ENCODE results near the gene KCND3. TPM values are rescaled to one million over a fixed set of nuclear protein-coding genes. Genes with fewer than 3 reads are reported as not detected.

Gene KCND3
- polyA plus RNA-seq, 1 donor from 2014 or later = 7.8 TPM

- H3F3A ChIP-seq (ENCODE audit: insufficient read depth, low read length, poor library complexity, severe bottlenecking) = no peaks in the 10 kb centered on the region
- no peaks in the 10 kb centered on the region for H3K79me2 ChIP-seq (replicated peaks; ENCODE audit: insufficient read depth, low read length)
- no peak overlapping the region for H3K9ac ChIP-seq (ENCODE audit: low read length)
- H3K27me3 ChIP-seq (ENCODE audit: insufficient read depth, low read depth, low read length) = no peaks in the 10 kb centered on the region
- TF ChIP-seq MXI1 (conservative IDR thresholded peaks at IDR 0.05; ENCODE audit: poor library complexity, severe bottlenecking) = no peak
- no peak for TF ChIP-seq POLR2AphosphoS5 (IDR thresholded peaks at IDR 0.05)
- no peak for TF ChIP-seq SMC3 (conservative IDR thresholded peaks at IDR 0.05; ENCODE audit: poor library complexity)
- TF ChIP-seq EP300 (conservative IDR thresholded peaks at IDR 0.05; ENCODE audit: poor library complexity, severe bottlenecking) = no peak
- no peak for TF ChIP-seq REST (IDR thresholded peaks at IDR 0.05; ENCODE audit: borderline replicate concordance)
- no peak for TF ChIP-seq TAF1 (IDR thresholded peaks at IDR 0.05; ENCODE audit: low read depth)
- no peak for TF ChIP-seq CTCF (IDR thresholded peaks at IDR 0.05; ENCODE audit: poor library complexity, severe bottlenecking)
- TF ChIP-seq EZH2 (IDR thresholded peaks at IDR 0.05; ENCODE audit: borderline replicate concordance, insufficient read depth, low read length, poor library complexity, severe bottlenecking) = no peak
- TF ChIP-seq RAD21 (conservative IDR thresholded peaks at IDR 0.05) = no peak
- no peaks in the 10 kb centered on the region for H3K9me2 ChIP-seq (ENCODE audit: insufficient read depth, low read length)
- H3K36me3 ChIP-seq (ENCODE audit: insufficient read depth, low read length) = no peaks in the 10 kb centered on the region
- H3K4me3 ChIP-seq (ENCODE audit: low read length) = no peak overlapping the region
- no peak overlapping the region for H3K4me2 ChIP-seq (ENCODE audit: low read length)
- no peaks in the 10 kb centered on the region for H3K9me3 ChIP-seq (ENCODE audit: low read length)
- H2AFZ ChIP-seq (ENCODE audit: low read depth, low read length) = no peak overlapping the region
- H4K20me1 ChIP-seq (ENCODE audit: insufficient read depth) = no peaks in the 10 kb centered on the region
- no peak overlapping the region for H3K27ac ChIP-seq (ENCODE audit: low read length)
Observed at GRCh38 chr1:112000048-112000447, 10.6 kb upstream of the KCND3 start.

GRCh38 chr1:111998332-111998731 is 8.9 kb upstream of the KCND3 start:
- Histone ChIP-seq H3K9ac (ENCODE audit: low read length) (no peak overlapping the region), H4K20me1 (ENCODE audit: insufficient read depth) (no peaks in the 10 kb centered on the region), H3K9me2 (ENCODE audit: insufficient read depth, low read length) (no peaks in the 10 kb centered on the region), H3K79me2 (replicated peaks; ENCODE audit: insufficient read depth, low read length) (no peaks in the 10 kb centered on the region), H3K27me3 (ENCODE audit: insufficient read depth, low read depth, low read length) (no peaks in the 10 kb centered on the region), H3K4me2 (ENCODE audit: low read length) (no peak overlapping the region), H3K9me3 (ENCODE audit: low read length) (no peaks in the 10 kb centered on the region), H2AFZ (ENCODE audit: low read depth, low read length) (no peak overlapping the region), H3K27ac (ENCODE audit: low read length) (no peak overlapping the region), H3K4me3 (ENCODE audit: low read length) (no peak overlapping the region), H3F3A (ENCODE audit: insufficient read depth, low read length, poor library complexity, severe bottlenecking) (no peaks in the 10 kb centered on the region), H3K36me3 (ENCODE audit: insufficient read depth, low read length) (no peaks in the 10 kb centered on the region)
- no peak for TF ChIP-seq SMC3 (conservative IDR thresholded peaks at IDR 0.05; ENCODE audit: poor library complexity)
- TF ChIP-seq EZH2 (IDR thresholded peaks at IDR 0.05; ENCODE audit: borderline replicate concordance, insufficient read depth, low read length, poor library complexity, severe bottlenecking) = no peak
- no peak for TF ChIP-seq TAF1 (IDR thresholded peaks at IDR 0.05; ENCODE audit: low read depth)
- no peak for TF ChIP-seq EP300 (conservative IDR thresholded peaks at IDR 0.05; ENCODE audit: poor library complexity, severe bottlenecking)
- no peak for TF ChIP-seq CTCF (IDR thresholded peaks at IDR 0.05; ENCODE audit: poor library complexity, severe bottlenecking)
- no peak for TF ChIP-seq MXI1 (conservative IDR thresholded peaks at IDR 0.05; ENCODE audit: poor library complexity, severe bottlenecking)
- no peak for TF ChIP-seq REST (IDR thresholded peaks at IDR 0.05; ENCODE audit: borderline replicate concordance)
- TF ChIP-seq RAD21 (conservative IDR thresholded peaks at IDR 0.05) = no peak
- TF ChIP-seq POLR2AphosphoS5 (IDR thresholded peaks at IDR 0.05) = no peak
